ENCODE measurements around the gene SLC49A3.
"Not testable (repeated sequence)": the region's sequence is repeated elsewhere in the genome, so short reads cannot be mapped to it uniquely, and the experiment has no call there.

SLC49A3 gene

DNA sequence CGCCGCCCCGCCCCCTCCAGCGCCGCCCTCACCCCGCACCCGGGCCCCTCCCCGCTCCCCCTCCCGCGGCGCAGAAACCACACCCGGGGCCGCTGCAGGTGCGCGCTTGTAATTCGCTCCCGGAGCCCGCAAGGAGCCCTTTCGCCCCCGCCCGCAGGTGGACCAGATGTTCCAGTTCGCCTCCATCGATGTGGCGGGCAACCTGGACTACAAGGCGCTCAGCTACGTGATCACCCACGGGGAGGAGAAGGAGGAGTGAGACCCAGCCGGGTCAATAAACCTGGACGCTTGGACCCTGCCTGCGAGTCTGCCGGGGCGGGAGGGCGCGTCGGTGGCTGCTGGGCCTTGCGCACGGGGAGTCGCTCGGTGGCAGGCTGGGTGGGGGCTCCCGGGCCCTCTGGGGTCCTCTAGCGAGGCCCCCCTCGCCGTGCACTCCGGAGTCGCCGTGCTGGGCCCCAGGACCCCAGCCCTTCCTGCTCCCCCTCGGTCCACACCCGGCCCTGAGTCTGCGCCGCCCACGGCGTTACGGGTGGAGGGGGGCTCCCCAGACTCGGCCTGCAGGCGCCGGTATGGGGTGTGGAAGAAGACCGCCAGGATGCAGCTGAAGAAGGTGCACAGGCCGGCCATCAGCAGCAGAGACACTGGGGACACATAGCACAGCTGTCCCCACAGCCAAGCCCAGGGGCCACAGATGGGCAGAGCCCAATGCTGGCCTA, 7.1 kb downstream of the SLC49A3 start:
- DNase-seq (ENCODE audit: low spot score), result no peak

DNA sequence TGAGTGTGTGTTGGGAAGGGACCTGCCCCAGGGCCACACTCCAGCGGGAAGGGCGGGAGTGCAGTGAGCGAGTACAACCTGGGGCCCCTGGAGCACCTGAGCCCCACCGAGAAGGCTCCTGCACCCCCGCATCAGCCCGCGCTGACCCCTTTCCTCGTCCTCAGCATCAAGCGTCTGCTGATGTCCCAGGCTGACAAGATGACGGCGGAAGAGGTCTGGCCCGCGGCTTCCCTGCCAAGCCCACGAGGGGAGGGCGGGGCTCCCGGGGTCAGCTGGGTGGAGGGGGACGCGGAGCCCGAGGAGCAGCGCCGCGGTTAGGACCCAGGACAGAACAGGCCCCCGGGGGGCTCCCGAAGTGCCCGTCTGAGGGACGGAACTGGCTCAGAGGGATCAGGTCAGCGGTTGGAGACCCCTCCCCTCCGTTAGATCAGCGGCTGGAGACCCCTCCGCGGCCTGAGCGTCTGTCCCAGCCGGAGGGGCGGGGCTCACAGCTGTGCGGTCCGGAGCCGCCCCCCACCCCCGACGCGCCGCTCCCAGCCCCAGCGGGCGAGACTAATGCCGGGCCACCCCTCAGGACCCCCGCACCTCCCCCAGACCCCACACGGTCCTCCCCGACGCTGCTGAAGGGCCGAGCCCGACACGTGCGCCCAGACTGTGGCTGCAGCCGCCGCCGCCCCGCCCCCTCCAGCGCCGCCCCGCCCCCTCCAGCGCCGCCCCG, 7.9 kb downstream of the SLC49A3 start:
- DNase-seq (ENCODE audit: low spot score), result peak; percentile 29

DNA sequence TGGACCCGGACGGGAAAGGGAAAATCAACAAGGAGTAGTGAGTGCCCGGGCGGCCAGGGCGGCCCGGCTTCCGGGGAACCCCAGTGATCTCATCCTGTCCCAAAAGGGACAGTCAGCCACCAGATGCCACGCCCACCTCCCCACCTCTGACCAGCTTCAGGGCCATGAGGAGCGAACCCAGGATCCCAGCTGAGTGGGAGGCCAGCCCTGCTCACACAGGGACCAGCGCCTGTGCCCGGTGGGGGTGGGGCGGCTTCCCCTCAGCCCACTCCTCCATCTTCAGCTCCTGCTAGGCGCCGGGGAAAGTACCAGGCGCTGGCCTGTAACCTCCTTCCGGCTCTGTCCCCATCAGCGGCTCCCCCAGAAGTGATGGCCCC, 8.4 kb downstream of the SLC49A3 start:
- DNase-seq (ENCODE audit: low spot score), result no peak

DNA sequence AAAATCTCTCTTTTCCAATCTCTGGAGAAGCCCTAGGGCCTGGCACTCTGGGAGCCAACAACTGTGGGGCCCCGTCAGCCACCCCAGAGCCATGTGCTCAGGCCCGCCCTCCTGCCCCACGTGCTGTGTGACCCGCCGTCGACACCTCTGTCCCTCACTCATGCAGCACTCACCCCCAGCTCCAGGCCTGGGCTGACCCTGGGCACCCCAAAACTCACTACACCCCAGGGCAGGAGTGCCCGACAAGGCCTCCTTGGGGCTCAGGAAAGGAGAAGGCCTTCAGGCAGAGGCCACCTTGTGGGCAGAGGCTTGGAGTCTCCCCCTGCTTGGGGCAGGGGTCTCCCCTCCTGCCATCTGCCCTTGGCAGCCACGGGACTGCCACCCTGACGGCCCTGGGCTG, 8.9 kb downstream of the SLC49A3 start:
- DNase-seq (ENCODE audit: low spot score), result no peak

DNA sequence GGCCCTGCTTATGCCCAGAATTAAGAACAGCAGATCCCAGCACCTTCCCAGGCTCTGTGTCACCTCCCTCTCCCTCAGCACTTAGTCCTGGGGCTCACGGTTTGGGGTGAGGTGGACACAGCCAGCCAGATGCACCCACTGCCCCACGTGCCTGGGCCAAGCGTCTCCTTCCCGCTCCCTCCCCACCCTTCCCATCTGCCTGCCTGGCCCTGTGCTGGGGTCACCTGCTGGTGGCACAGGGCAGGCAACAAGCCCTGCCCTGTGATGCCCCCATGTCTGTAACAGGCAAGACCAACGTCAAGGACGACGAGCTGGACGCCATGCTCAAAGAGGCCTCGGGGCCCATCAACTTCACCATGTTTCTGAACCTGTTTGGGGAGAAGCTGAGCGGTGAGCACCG, 9.3 kb downstream of the SLC49A3 start:
- no peak for DNase-seq (ENCODE audit: low spot score)

DNA sequence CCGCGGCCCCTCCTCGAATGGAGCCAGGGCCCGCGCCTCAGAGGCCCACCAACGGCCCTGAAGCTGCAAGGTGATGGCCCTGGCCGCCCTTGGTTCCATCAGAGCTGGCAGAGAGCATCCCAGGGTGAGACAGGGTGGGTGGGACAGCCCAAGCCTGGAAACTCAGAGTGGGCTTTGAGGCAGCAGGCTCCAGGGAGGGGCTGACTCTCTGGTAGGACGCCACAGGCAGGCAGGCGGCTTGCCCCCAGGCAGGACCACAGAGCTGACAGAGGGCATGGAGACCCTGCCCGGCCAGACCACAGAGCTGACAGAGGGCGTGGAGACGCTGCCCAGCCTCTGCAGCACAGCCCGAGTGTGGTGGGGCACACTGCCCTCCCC, 9.9 kb downstream of the SLC49A3 start:
- DNase-seq (ENCODE audit: low spot score), result no peak

DNA sequence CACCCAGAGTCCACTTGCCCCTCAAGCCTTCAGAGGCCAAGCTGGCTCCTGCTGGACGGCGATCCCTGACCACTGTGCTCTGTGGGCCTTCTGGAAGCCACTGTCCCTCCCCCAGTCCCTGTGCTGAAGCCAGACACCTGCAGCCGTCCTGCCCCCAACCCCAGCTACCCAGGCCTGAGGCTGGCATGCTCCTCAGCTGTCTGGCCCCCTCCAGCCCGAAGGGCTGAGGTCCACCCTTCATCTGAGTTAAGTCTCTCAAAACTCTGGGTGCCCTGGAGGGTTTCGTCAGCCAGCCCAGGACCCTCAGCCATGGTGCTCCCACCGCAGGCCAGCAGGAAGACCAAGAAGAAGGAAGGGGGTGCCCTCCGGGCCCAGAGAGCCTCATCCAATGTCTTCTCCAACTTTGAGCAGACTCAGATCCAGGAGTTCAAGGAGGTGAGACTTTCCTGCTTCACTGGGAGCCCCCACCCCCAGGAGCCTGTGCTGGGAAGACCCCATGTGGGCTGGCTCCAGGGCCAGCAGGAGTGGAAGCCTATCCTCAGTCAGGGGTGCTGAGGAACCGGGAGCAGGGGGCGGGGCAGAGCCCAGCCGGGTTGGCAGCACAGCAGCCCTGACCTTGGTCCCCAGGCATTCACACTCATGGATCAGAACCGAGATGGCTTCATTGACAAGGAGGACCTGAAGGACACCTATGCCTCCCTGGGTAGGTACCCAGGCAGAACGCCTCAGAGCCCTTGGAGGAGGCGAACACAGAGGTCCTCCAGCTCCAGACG, 10.4 kb downstream of the SLC49A3 start:
- DNase-seq (ENCODE audit: low spot score), result no peak

DNA sequence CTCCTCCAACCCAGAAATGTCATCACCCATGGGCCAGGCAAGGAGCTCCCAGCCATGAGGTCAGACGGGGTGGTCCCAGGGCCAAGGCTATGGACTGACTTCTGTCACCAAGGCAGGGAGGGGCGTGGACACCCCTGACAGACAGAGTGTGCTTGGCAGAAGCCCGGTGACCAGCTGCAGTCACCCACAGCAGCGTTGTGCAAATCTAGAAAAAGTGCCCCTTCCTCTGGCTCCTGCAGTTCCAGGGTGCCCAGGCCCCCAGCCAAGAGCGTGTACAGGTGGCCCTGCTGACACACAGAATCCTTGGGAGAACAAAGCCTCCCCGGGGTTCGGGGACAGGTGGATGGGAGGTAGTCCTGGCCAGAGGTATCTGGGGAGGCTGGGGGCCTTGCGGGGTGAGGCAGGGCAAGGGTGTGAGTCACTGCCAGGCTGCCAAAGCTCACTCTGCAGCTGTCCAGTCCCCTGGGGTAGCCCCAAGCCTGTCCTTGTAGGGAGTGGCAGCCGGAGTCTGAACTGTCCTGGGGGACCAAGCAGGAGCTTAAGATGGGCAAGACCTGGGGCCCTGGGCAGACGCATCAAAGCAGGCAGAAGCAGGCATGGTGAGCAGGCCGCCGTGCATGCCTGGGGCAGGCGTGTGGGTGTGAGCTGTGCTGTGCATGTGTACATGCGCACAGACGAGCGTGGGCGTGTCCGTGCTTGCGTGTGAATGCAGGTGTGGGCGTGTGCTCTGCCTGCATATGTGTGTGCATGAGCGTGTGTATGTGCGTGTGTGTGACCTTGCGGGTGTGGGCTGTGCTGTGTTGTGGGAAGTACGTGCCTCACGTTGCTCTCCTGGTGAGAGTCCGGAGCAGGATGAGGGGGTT, 11.3 kb downstream of the SLC49A3 start:
- no peak for DNase-seq (ENCODE audit: low spot score)

DNA sequence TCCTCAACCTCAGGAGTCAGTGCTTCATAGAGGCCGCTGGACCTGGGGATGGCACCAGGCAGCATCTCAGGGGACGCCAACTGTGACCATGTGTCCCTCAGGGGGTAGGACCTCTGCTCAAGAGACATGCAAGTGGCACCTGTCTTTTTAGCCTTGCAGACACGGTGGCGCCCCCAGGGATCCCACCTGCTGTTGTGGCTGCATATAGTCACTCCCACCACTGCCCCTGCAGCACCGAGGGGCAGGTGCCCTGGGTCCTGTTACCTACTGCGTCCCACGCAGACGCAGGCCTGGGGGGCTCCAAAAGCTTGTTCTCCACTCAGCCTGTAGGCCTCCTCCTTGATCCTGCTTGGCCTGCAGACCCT, 12.1 kb downstream of the SLC49A3 start:
- DNase-seq (ENCODE audit: low spot score), result no peak

DNA sequence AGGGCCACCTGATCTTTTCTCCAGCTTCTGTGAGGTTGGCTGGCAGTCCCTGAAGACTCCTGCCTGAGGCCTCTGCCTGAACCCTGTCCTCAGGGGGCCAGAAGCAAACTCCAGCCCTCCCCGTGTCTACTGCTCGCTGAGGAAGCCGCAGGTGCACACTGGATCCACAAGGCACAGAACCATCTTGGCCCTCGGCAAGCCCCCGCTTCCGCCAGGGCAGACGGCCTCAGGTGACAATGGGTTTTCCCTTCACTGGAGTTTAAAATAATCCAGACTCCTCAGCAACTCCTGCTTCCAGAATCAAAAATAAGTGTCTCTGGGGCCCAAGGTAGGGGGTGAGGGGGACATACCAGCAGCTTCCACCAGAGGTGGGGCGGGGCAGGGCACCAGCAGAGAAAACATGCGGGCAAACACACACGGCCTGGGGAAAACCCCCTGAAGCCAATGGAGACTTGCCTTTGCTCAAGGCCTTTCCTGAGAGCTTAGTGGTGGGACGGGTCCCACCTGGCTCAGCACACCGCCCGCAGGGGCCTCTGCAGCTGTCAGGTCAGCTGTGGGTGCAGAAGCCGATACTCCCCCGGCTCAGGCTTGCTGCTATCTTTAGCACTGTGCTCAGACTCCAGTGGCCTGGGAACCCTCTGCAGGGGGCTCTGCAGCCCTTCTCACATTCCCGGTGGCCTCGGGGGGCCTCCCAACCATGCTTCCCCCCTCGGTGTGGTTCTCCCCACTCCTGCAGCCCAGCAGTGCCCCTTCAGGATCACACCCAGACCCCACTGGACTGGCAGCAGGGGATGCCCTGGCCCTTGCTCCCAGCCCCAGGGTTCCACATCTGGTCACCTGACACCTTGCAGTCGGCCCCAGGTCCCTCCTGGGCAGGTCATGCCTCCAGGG, 12.7 kb downstream of the SLC49A3 start:
- no peak for DNase-seq (ENCODE audit: low spot score)

DNA sequence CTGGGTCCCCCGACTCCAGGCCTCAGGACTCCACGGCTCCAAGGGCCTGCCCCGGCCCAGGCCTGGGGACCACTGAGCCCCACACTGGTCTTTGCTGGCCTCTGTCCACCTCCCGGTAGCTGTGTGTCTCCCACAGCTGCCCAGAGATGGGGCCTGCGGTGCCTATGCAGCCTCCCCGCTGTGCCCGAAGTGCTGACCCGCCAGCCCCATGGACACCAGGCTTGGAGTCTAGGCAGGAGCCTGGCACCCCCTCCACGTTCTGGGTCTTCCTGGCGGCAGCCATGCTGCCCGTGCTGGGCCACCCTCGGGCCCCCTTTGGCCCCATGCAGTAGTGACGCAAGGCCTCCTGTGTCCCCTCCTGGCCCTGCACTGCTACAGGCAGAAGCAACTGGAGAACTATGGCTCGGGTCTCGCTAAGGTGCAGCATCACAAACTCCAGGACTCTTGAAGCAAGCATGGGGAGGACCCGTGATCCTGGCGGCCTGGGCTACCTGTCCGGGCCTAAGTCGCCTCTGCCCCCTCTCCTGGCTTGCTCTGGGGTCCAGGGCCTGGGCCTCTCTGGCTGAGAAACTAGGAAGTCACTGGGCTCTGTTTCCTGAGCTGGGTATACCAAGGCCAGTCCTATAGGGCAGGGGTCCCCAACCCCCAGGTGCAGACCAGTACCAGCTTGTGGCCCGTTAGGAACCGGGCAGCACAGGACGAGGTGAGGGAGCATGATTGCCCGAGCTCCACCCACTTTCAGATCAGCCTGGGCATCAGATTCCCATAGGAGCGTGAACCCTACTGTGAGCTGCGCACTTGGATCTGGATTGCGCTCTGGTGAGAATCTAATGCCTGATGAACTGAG, 13.7 kb downstream of the SLC49A3 start:
- no peak for DNase-seq (ENCODE audit: low spot score)

DNA sequence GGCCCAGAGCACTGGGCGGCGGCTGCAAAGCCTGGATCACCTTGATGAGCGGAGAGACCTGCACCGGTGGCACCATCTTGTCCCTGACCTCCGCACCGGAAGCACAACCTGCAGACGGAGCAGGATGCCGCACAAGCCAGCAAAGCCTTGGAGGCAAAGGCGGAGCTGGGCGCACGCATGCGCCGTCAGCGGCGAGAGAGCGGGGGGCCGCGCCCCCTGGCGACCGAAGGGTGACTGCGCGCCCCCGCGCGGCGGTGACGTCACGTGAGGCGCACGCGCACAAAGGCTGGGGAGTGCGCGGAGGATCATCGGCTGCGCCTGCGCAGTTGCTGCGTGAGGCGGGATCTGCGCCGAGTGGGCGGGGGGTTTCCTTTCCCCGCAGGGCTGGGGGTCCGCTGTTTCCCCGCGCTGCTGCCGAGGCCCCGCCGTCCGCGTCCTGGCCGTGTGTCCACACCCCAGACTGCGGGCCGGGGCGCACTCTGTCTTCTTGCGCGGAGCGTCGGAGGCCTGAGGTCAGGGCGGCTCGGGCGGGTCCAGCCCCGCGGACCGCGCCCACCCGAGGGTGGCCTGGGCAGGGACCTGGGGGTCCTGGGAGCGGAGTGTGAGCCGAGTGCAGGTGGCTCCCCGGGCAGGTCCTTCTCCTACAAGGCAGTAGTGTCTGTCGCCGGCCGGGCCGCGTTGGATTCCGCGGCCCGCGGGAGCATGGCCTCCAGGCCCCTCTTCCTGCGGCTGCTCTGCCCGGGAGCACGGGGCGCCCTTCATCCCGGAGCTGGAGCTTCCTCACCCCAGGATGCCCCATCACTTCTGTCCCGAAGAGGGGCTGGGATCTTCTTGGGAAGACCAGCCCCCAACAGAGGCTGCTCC, 14.5 kb downstream of the SLC49A3 start, which contains the start of the genes ATP5ME and MYL5:
Gene ATP5ME (minus strand): TSS at position 105 of the 864 bp plus-strand sequence. CDS start 29 bp downstream, at position 76.
Gene MYL5 (plus strand): TSS at position 371 of the 864 bp plus-strand sequence. CDS start 3,485 bp downstream, outside the sequence.
- DNase-seq (ENCODE audit: low spot score), result peak; percentile 96

DNA sequence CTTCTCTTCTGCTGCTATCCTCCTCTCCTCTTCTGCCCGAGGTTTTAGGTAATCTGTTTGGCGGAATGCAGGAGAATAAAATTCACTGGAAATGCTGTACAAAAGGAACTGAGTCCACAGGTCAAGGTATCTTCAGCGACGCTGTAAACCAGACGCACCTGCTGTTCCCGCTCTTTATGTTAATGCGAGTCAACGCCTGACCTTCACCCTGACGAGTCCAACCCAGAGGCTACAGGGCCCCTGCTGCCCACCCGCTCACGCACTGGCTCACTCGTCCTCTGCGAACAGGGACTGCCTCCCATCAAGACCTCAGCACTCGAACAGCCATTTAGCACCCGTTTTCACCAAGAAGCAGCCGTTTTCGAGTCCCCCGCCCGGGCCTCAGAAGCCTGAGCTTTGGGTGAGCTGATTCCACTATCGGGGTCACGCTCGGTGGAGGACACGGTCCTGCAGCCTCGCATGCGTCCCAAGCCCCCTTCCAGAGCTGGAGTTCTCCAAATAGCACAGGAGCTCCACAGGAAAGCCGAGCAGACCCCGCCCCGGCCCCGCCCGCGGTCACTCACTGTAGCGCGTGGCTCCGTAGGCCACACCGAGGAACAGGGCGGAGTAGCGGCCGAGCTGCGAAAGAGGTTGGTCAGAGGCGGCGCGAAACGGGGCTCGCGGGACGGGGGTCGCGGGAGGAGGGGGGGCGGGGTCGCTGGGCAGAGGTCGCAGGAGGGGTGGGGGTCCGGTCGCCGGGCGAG, 15.4 kb downstream of the SLC49A3 start:
- DNase-seq (ENCODE audit: low spot score), result no peak

DNA sequence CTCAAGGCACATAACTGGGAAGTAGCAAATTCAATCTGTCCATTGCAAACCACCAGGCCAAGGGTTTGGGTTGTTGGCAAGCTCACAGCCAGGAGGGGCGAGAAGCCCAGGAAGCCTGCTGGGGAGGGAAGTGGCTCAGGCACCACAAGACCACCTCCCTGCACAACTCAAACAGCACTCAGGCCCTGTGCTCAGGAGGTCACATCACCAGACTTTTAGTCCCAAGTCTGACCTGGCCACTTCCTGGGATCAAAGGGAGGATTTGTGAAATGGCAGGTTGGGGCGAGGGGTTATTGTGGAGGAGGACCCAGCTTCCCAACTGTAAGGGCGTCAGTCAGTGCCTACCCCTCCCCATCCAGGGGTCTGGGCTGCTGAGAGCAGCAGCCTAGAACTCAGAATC, 17.2 kb downstream of the SLC49A3 start:
- no peak for DNase-seq (ENCODE audit: low spot score)

DNA sequence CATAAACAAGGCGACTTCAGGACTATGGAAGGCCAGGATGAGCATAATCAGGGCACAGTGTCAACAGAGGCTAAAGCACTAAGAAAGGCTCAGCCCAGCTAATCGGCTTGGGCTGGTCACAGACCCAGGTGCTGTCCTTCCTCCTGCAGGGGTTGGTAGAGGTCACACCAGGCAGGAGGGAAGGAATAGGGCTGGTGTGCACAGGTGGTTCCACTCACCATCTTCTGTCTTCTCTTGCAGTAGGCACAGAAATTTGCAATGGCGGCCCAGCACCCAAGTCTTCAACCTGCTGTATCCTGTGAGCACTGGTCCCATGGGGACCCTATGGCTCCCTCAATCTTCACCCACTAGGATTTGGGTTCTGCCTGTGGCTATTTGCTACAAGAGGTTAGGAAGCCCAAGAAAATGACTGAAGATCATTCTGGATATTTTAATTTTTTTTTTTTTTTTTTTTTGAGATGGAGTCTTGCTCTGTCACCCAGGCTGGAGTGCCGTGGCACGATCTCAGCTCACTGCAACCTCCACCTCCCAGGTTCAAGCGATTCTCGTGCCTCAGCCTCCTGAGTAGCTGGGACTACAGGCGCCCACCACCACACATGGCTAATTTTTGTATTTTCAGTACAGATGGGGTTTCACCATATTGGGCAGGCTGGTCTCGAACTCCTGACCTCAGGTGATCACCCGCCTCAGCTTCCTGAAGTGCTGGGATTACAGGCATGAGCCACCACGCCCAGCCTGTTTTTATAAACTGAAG, 19.0 kb downstream of the SLC49A3 start:
- DNase-seq (ENCODE audit: low spot score), result not testable (repeated sequence)

DNA sequence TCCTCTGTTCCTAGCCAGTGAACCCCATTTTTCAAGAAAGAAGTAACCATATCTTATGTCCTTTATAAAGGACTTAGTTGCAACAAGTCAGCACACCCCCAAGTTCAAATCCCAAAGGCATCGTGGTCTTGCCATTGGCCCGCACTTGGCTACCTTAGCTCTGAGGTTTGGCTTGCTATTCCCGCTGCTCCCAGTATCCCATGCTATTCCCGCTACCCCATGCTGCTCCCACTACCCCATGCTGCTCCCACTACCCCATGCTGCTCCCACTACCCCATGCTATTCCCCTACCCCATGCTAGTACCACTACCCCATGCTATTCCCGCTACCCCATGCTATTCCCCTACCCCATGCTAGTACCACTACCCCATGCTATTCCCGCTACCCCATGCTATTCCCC, 20.7 kb downstream of the SLC49A3 start:
- DNase-seq (ENCODE audit: low spot score), result not testable (repeated sequence)

DNA sequence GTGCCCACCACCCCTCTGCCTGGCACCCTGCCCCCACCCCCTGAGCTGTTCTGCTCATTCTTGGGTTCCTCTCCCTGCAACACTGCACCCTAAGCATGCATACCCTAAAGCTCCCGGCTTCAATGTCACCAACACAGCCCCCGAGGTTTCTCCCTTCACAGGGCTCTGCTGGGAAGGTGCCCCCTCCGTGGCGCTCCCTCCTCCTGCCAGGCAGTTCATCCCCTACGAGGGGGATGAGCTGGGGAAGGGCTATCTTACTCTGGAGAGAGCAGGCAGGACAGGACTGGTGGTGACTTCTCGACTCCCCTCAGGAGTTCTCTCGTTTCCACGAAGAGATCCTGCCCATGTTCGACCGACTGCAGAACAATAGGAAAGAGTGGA, 21.4 kb downstream of the SLC49A3 start:
- no peak for DNase-seq (ENCODE audit: low spot score)

Data from cerebellar cortex (tissue), 1 donor.